K562 (cell line): Measurements from ENCODE around the gene FAM174C. TPM values are rescaled to one million over a fixed set of nuclear protein-coding genes. Genes with fewer than 3 reads are reported as not detected.

ENCODE experiments used
- ARNT ChIP-seq, 2 experiments: fragments of 450-650 bp; IDR thresholded peaks; 2 replicates each; pipeline ENCODE4 v1.6.1; 2016; ENCODE audit warnings: mild to moderate bottlenecking in 1 of 2
- CBX1 ChIP-seq: sonication (generic); IDR thresholded peaks from 2 replicates; pipeline ENCODE4 v1.6.1; 2016; ENCODE audit warnings: antibody characterized with exemption, low read depth, mild to moderate bottlenecking
- HDGF ChIP-seq: fragments of 450-650 bp; IDR thresholded peaks from 2 replicates; pipeline ENCODE4 v1.6.1; 2016
- ILF3 ChIP-seq: fragments of 450-650 bp; IDR thresholded peaks from 2 replicates; pipeline ENCODE4 v1.6.1; 2018; ENCODE audit warnings: antibody characterized with exemption, mild to moderate bottlenecking, moderate library complexity, borderline replicate concordance
- NRF1 ChIP-seq, 2 experiments: fragments of 450-650 bp; IDR thresholded peaks in 1 of 2; conservative IDR thresholded peaks in 1 of 2; 2 replicates each; pipeline ENCODE4 v1.6.1; 2014; ENCODE audit warnings: mild to moderate bottlenecking in 2 of 2
- POLR2G ChIP-seq: fragments of 200-400 bp; formaldehyde crosslinking; IDR thresholded peaks from 2 replicates; pipeline ENCODE4 v1.6.1; 2017; ENCODE audit warnings: low read depth, mild to moderate bottlenecking, antibody characterized with exemption, low read length, moderate library complexity
- RAD21 ChIP-seq, 2 experiments: fragments of 250-450 bp in 1 of 2; fragments of 450-650 bp in 1 of 2; sonication (Bioruptor Pico) in 1 of 2; formaldehyde crosslinking in 1 of 2; IDR thresholded peaks in 1 of 2; conservative IDR thresholded peaks in 1 of 2; 2 replicates each; pipeline versions ENCODE4 v1.4.0 to v1.8.0; 2020 to 2022; ENCODE audit warnings: mild to moderate bottlenecking in 2 of 2, moderate library complexity in 1 of 2
- SMARCE1 ChIP-seq: fragments of 450-650 bp; IDR thresholded peaks from 2 replicates; pipeline ENCODE4 v1.7.1; 2016; ENCODE audit warnings: mild to moderate bottlenecking
- SNIP1 ChIP-seq: fragments of 450-650 bp; IDR thresholded peaks from 2 replicates; pipeline ENCODE4 v1.7.1; 2017; ENCODE audit warnings: low read depth, mild to moderate bottlenecking
- ZFP36 ChIP-seq: fragments of 150-350 bp; IDR thresholded peaks from 2 replicates; pipeline ENCODE4 v1.6.1; 2018; ENCODE audit warnings: low read length, low read depth; ENCODE audit not compliant: partially characterized antibody
- ZNF232 ChIP-seq: sonication (generic); formaldehyde crosslinking; IDR thresholded peaks from 2 replicates; pipeline ENCODE4 v1.8.0; 2022; ENCODE audit warnings: mild to moderate bottlenecking, missing genetic modification reagents
- ZNF589 ChIP-seq: fragments of 200-800 bp; sonication (Bioruptor generic); IDR thresholded peaks from 2 replicates; pipeline ENCODE4 v1.6.1; 2016; ENCODE audit warnings: low read depth, missing genetic modification characterization, missing compliant biosample characterization
- polyA plus RNA-seq, 8 experiments: library from polyadenylated mRNA; depleted of rRNA in 4 of 8; stranded (reverse) in 5 of 8; unstranded in 3 of 8; fragments of >200 nt; fragmentation: Nextera tagmentation in 2 of 8; fragmentation: Illumina TruSeq in 1 of 8; extraction: Ambion mirVana in 2 of 8; extraction: Trizol in 1 of 8; gene quantifications; 2 replicates each; pipeline versions ENCODE4 v1.2.1 to v1.2.3, GENCODE V29; 2011 to 2014; ENCODE audit warnings: inconsistent platforms in 1 of 8, missing spikeins in 1 of 8
- total RNA-seq, 7 experiments: library from RNA; depleted of rRNA in 6 of 7; stranded (reverse); fragments of >200 nt in 6 of 7; fragmentation: Illumina TruSeq in 2 of 7; extraction: Trizol in 2 of 7; gene quantifications; 2 replicates each; pipeline versions ENCODE4 v1.2.1 to v1.2.3, GENCODE V29; 2011 to 2021; ENCODE audit warnings: low replicate concordance in 1 of 7
- TF ChIP-seq, protein P1 (sequence below): fragments of 450-650 bp; IDR thresholded peaks from 2 replicates; pipeline ENCODE4 v1.6.1; 2017; ENCODE audit warnings: antibody characterized with exemption, mild to moderate bottlenecking
- TF ChIP-seq, protein P2 (sequence below): fragments of 250-450 bp; sonication (Bioruptor Pico); IDR thresholded peaks from 2 replicates; pipeline ENCODE4 v1.5.0; 2020; ENCODE audit warnings: mild to moderate bottlenecking
- TF ChIP-seq, protein P3 (sequence below), 2 experiments: fragments of 450-650 bp in 1 of 2; sonication (generic) in 1 of 2; formaldehyde crosslinking in 1 of 2; IDR thresholded peaks in 1 of 2; conservative IDR thresholded peaks in 1 of 2; 2 replicates each; pipeline versions ENCODE4 v1.6.1 to v1.8.1; 2016 to 2023; ENCODE audit warnings: mild to moderate bottlenecking in 2 of 2, moderate library complexity in 2 of 2, inconsistent platforms in 1 of 2, missing genetic modification reagents in 1 of 2

FAM174C gene
- total and polyA plus RNA-seq, 9 of the 15 experiments (the other 6 are each of a cell fraction or from before 2014, with no cell fraction given), result 0.66 to 89.6 (median 20.3) TPM

DNA sequence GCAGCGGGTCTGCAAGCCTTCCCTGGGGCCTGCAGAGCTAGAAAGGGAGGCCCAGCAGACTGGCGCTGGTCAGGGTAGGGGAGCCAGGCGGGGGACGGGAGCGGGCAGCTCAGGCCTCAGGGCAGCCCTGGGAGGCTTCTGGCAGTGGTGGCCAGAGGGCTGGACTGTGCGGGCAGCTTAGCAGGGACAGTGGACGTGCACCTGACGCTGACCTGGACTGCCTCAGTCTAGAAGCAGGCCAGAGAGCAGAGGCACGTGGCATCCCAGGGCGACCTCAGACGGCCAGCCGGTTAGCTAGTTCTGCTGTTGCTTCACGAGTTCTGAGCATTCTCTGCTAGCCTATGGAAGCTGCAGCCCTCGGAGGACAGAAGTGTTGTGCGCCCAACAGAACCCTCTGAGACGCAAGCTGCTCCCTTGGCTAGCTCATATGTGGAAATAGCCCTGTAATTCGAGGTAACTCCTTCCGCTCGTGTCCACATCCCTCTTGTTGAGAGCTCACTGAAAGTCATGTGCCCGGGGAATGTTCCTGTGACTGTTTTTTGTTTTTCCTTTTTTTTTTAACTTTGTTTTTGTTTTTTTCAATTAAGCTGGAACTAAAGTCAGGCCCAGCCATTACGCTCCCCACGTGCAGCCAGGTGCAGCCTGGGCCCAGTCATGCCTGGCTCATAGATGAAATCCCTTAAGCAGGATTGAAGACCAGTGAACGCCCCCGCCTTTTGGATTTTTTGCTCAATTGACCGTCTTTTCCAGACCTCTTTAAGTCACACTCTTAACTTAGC is 1.9 kb upstream of the FAM174C start (continued):
- 0 out of 4 replicates have a peak, but pooled peaks of 1 of the 2 experiments have one; percentile 67 for TF ChIP-seq ARNT (IDR thresholded peaks at IDR 0.05)
- no peak for TF ChIP-seq ZFP36
- no peak for TF ChIP-seq ZNF232 (CRISPR knock-in tag)
- TF ChIP-seq ILF3, result peak; percentile 54; the same call in 1 of the 2 replicates
- TF ChIP-seq, protein P1, sequence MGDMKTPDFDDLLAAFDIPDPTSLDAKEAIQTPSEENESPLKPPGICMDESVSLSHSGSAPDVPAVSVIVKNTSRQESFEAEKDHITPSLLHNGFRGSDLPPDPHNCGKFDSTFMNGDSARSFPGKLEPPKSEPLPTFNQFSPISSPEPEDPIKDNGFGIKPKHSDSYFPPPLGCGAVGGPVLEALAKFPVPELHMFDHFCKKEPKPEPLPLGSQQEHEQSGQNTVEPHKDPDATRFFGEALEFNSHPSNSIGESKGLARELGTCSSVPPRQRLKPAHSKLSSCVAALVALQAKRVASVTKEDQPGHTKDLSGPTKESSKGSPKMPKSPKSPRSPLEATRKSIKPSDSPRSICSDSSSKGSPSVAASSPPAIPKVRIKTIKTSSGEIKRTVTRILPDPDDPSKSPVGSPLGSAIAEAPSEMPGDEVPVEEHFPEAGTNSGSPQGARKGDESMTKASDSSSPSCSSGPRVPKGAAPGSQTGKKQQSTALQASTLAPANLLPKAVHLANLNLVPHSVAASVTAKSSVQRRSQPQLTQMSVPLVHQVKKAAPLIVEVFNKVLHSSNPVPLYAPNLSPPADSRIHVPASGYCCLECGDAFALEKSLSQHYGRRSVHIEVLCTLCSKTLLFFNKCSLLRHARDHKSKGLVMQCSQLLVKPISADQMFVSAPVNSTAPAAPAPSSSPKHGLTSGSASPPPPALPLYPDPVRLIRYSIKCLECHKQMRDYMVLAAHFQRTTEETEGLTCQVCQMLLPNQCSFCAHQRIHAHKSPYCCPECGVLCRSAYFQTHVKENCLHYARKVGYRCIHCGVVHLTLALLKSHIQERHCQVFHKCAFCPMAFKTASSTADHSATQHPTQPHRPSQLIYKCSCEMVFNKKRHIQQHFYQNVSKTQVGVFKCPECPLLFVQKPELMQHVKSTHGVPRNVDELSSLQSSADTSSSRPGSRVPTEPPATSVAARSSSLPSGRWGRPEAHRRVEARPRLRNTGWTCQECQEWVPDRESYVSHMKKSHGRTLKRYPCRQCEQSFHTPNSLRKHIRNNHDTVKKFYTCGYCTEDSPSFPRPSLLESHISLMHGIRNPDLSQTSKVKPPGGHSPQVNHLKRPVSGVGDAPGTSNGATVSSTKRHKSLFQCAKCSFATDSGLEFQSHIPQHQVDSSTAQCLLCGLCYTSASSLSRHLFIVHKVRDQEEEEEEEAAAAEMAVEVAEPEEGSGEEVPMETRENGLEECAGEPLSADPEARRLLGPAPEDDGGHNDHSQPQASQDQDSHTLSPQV, result peak; percentile 28; the same call in 1 of the 2 replicates
- TF ChIP-seq CBX1, result no peak
- 0 out of 2 replicates have a peak, but pooled peaks have one; percentile 8 for TF ChIP-seq HDGF
- peak; percentile 59; the same call in 1 of the 2 replicates for TF ChIP-seq ZNF589
- TF ChIP-seq, protein P2, sequence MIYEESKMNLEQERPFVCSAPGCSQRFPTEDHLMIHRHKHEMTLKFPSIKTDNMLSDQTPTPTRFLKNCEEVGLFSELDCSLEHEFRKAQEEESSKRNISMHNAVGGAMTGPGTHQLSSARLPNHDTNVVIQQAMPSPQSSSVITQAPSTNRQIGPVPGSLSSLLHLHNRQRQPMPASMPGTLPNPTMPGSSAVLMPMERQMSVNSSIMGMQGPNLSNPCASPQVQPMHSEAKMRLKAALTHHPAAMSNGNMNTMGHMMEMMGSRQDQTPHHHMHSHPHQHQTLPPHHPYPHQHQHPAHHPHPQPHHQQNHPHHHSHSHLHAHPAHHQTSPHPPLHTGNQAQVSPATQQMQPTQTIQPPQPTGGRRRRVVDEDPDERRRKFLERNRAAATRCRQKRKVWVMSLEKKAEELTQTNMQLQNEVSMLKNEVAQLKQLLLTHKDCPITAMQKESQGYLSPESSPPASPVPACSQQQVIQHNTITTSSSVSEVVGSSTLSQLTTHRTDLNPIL (CRISPR knock-in tag), result no peak
- TF ChIP-seq RAD21 (CRISPR knock-in tag; conservative IDR thresholded peaks at IDR 0.05 in 1 of 2, IDR thresholded peaks at IDR 0.05 in 1 of 2), result no peak
- no peak for TF ChIP-seq NRF1 (conservative IDR thresholded peaks at IDR 0.05 in 1 of 2, IDR thresholded peaks at IDR 0.05 in 1 of 2)
- peak; percentile 52; the same call in 1 of the 2 replicates for TF ChIP-seq SNIP1
- TF ChIP-seq, protein P3, sequence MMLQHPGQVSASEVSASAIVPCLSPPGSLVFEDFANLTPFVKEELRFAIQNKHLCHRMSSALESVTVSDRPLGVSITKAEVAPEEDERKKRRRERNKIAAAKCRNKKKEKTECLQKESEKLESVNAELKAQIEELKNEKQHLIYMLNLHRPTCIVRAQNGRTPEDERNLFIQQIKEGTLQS (IDR thresholded peaks at IDR 0.05), result no peak
- TF ChIP-seq, protein P3 (CRISPR knock-in tag; conservative IDR thresholded peaks at IDR 0.05), result no peak
- 0 out of 2 replicates have a peak, but pooled peaks have one; percentile 11 for TF ChIP-seq SMARCE1
- peak; percentile 74 for TF ChIP-seq POLR2G
